HepG2 (cell line): ENCODE data around the gene MAMSTR.

ENCODE experiments used
- CTCF ChIP-seq: sonication (generic); formaldehyde crosslinking; IDR thresholded peaks from 2 replicates; pipeline ENCODE4 v1.5.0; 2020; ENCODE audit warnings: mild to moderate bottlenecking, missing genetic modification reagents, moderate library complexity
- EZH2 ChIP-seq: conservative IDR thresholded peaks from 2 replicates; pipeline ENCODE4 v1.6.1; 2012; ENCODE audit warnings: mild to moderate bottlenecking, low read depth, low read length, moderate library complexity
- PCBP2 ChIP-seq: fragments of 200-400 bp; formaldehyde crosslinking; optimal IDR thresholded peaks from 2 replicates; pipeline ENCODE3; 2018; ENCODE audit warnings: low read length, low read depth; ENCODE audit not compliant: poor library complexity, severe bottlenecking
- PHF21A ChIP-seq: sonication (generic); formaldehyde crosslinking; IDR thresholded peaks from 2 replicates; pipeline ENCODE4 v1.5.0; 2020; ENCODE audit warnings: mild to moderate bottlenecking, missing genetic modification reagents
- TFDP2 ChIP-seq: sonication (generic); formaldehyde crosslinking; IDR thresholded peaks from 2 replicates; pipeline ENCODE4 v1.4.0; 2020; ENCODE audit warnings: missing genetic modification reagents
- ZNF660 ChIP-seq: sonication (generic); formaldehyde crosslinking; IDR thresholded peaks from 2 replicates; pipeline ENCODE4 v1.5.1; 2020; ENCODE audit warnings: mild to moderate bottlenecking, low read depth, missing genetic modification reagents, borderline replicate concordance

GRCh38 chr19:48676887-48677286 is 42.6 kb downstream of the MAMSTR start:
- TF ChIP-seq PHF21A (CRISPR knock-in tag), result no peak
- no peak for TF ChIP-seq TFDP2 (CRISPR knock-in tag)
- no peak for TF ChIP-seq CTCF (CRISPR knock-in tag)
- TF ChIP-seq ZNF660 (CRISPR knock-in tag), result no peak
- TF ChIP-seq PCBP2, result no peak
- TF ChIP-seq EZH2, result no peak
